Raji (cell line): Measurements from ENCODE around the gene INAFM2.

Experiments used
- POLR2A ChIP-seq: IDR thresholded peaks from 2 replicates; pipeline ENCODE4 v1.6.1; 2011; ENCODE audit warnings: low read depth, low read length, control low read depth; ENCODE audit not compliant: insufficient read depth

The INAFM2 gene

DNA sequence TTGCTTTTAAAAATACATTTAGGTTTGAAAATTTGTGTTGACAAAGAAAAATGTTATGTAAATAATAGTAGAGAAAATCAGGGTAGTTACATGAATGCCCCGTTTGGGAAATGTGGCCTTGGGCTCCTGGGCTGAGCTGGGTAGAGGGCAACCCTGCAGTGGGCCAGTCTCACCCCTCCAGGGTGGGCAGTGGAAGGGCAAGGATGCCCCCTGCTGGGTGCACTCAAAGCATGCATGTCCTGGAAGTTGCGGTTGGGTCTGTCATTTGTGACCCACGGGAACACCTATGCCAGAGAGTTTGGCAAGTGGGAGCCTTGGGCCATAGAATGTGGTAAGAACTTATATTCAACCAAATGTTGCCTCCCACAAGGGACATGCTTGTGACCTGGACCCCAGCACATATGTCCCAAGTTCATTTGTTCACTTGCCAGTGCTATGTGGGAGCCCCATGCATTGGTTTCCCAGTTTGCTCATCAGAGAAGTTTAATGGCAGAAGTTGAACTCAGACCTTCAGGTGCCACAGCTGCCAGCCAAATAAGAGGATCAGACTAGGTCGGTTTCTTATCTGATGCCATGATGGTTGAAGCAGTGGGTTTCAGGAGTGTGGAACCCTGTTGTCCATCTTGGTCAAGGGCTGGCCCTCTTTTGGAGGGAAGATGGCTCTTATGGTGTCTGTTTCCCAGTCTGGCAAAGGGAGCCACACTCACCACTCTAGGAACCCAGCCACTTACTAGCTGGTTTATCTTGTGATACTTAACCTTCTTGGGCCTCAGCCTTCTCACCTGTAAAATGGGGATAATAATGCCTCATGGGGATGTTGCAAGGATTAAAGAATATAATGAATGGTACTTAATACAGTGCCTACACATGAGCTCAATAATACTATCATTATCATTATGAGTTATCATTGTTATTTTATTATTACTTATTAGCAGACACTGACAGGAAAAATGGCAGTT is 13.2 kb upstream of the INAFM2 start:
- no peak for TF ChIP-seq POLR2A

DNA sequence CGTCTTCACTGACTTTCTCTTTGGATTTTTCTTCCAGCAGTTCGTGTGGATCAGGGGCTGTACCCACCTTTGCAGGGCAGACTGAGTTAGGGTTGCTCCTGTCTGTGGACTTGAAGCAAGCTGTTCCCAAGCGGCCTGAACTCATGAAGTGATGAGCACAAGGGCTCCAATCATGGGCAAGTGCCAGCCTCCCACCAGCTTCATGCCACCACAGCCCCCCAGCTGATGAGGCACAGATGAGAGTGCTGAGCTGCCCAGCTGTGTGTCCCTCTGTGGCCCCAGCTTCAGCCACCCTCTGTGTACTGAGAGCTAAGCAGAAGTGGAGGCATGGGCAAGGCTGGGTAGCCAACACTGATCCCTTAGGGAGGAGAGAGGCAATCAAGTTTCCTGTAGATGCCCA is 12.5 kb upstream of the INAFM2 start:
- TF ChIP-seq POLR2A, result no peak

DNA sequence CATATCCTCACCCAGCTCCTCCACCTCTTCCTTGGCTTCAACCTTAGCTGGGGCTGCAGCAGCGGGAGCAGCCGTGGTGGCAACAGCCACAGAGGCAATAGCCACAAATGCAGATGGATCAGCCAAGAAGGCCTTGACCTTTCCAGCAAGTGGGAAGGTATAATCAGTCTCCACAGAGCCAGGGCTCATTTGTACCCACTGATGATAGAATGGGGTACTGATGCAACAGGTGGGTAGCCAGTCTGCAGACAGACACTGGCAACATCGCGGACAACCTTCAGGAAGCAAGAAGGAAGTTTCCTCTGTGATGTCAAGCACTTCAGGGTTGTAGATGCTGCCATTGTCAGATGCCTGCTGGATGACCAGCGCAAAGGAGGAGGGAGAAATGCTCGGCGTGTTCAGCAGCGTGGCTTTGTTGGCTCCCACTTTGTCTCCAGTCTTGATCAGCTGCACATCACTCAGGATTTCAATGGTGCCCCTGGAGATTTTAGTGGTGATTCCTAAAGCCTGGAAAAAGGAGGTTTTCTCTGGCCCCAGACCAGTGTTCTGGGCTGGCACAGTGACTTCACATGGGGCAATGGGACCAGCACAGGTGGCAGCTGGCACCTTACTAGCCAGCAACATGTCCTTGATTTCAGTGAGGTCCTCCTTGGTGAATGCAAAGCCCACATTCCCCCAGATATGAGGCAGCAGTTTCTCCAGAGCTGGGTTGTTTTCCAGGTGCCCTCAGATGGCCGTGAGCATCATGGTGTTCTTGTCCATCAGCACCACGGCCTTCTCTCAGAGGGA is 10.9 kb upstream of the INAFM2 start:
- TF ChIP-seq POLR2A, result no peak

DNA sequence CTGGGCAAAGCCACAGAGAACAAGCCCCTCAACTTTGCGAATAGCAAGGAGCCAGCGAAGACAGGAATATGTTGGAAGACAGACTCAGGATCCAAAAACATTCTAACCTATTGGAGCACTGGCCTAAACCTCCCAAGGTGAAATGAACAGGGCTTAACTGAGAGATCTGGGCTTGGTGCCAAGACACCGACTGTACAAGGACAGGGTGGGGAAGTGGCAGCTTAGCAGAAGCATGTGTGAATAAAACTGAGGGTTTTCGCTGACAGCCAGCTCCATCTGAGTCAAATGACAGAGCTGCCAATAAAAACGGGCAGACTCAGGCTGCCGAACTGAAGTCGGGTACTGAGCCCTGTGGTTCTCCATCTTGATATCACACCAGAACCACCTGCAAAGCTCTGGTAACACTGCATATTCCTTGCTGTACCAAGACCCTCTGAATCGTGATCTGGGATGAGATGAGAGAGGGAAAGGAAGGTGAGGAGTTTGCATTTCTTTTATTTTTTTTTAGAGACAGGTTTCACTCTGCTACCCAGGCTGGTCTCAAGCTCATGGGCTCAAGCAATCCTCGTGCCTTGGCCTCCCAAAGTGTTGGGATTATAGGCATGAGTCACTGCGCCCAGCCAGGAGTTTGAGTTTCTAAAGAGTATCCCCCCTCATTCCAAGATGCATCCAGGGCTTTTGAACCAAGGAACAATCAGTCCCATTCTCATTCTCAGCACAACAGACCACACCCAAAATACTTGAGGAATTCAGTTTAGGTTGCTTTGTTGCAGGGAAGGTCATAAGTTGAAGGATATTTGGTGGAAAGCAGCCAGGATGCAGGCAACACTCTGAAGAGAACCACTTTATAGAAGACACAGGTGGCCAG is 9.7 kb upstream of the INAFM2 start:
- no peak for TF ChIP-seq POLR2A

DNA sequence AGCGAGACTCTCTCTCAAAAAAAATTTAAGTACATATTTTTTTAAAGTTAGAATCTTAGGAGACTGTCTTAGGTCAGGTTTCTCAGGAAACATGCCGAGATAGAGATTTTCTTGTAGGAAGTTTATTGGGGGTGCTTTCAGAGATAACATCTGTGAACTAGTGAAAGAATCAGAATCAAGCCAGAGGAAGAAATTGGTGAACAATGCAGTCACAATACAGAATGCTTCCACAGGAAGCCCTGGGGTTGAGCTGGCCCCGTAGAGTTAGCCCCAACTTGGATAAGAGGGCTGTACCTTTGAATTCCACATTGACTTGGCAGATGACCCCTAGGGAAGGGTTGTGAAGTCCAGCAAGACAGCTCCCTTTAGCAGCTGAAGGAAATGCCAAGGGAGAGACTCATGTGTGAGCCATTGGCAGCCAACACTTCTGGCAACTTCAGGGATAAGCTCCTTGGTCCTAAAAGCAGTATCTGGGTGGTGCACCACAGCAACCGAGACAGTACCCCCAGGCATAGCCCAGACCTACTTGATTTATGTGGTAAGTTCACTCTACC is 8.7 kb upstream of the INAFM2 start:
- TF ChIP-seq POLR2A, result no peak

DNA sequence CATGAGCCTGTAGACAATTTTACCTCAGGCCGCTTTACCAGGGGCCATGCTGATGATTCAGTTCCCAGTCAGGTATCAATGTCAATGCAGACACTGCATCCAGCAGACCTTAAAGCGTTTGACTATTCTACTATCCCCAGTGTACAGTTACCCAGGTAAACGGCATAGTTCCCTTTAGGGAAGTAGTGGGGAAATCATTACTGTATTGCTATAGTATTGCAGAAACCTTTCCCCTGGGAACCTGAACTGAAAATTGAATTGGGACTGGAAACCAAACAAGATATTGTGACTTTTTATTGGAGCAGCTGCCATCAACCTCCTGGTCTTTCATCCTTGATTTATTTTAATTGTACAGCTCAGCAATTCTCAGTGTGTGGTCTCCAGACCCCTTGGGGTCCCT is 6.6 kb upstream of the INAFM2 start:
- no peak for TF ChIP-seq POLR2A

DNA sequence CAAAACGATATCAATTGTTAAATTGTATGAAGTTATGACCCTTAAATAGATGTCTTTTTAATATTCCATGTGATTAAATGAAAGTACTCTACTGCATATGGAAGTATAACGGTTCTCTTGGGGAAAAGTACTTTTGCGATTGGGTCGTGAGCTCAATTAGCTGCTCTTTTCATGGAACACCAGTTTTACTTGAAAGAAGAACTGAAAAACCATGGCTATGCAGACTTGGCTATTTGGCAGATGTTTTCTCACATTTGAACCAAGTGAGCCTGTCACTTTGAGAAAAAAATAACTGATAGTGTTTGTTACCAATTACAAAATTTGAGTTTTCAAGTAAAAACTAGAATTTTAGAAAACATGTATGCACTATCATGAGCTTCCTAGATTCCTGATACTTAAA is 5.9 kb upstream of the INAFM2 start:
- TF ChIP-seq POLR2A, result no peak

GRCh38 chr15:40320409-40320808 is 3.1 kb upstream of the INAFM2 start:
- TF ChIP-seq POLR2A, result no peak

DNA sequence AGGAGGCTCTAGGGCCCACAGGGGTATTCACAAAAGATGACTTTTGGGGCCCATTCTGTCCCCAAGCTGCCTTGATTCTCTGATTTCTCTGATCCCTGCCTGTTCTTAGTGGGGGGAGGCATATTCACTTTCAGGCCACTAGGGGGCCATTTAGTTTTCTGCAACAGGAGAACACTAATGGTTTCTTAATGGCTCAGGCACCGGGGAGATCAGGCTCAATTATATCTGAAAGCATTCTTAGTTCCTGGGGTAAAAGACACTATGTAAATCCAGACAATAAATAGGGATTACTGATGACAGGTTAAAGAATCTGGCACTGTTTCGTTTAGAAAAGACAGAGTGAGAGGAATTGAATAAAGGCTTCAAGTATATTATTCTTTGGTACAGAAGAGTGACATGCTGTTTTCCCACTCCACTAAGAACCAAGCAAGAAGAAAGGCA is 2.5 kb upstream of the INAFM2 start:
- no peak for TF ChIP-seq POLR2A

GRCh38 chr15:40322531-40323238 is 807 bp upstream of the INAFM2 start:
- no peak for TF ChIP-seq POLR2A

- no peak for TF ChIP-seq POLR2A
These were observed 753 bp downstream of the INAFM2 start for GRCh38 chr15:40323953-40324937.

DNA sequence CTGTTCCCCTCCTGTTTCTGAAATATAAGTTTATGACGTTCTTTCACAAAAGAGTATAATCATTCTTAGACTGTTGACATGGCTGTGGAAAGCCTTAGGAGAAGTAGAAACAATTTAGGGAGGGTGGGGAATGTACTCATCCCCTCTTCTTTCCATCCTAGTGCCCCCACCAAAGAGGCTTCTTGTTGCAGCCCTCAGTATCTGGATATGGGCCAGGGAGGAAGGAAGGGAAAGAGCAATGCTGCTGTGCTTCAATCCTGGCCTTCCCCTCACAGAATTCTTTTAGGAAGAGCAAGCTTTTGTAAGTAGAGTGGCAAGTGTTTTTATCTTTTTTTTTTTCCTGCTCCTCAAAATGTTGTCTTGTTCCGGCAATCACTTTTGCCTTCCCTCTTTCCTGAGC is 1.7 kb downstream of the INAFM2 start:
- no peak for TF ChIP-seq POLR2A

DNA sequence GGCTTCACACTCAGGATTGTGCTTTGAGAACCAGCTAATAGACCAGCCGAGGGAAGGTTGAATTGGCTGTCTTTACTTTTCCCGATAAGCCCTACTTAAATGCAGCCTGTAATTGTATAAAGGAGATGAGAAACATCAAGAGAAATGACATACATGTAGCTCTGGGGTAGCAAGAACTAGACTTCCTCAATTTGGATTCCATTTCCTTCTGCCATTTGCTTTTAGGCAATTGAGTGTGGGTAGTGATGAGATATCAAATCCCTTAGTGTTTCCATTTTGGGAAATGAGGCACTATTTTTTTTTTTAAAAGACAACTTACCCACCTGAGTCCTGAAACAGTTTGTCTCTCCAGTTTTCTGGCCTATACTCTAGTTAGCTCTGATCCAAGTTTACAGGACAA is 2.2 kb downstream of the INAFM2 start:
- TF ChIP-seq POLR2A, result no peak
